Heart left ventricle (tissue), 13 donors: ENCODE data around the gene ALOXE3.

ENCODE experiments used
- CTCF ChIP-seq, 12 donors: fragments of 200-600 bp; sonication (generic) in 4 of 12; IDR thresholded peaks; one replicate each; pipeline versions ENCODE4 v1.5.0 to v1.8.0; 2018 to 2022; ENCODE audit warnings: antibody characterized with exemption in 12 of 12, mild to moderate bottlenecking in 5 of 12
- POLR2A ChIP-seq, 2 donors: fragments of 450-650 bp; IDR thresholded peaks; one replicate each; pipeline ENCODE4 v1.6.1; 2017; ENCODE audit warnings: antibody characterized with exemption in 2 of 2, mild to moderate bottlenecking in 2 of 2, moderate library complexity in 2 of 2
- donor health status: ischemic (EF 13 %, LVEDD 7.1; RV severe dilation, severe dysfunction).
- donor health status: DM: no; HTN: yes; CAD: no.
- donor health status: DM: no; HTN: no; CAD: no.
- donor health status: ischemic (EF 25% LVEDD 6.9; RV normal size, moderate dysfunction).
- donor health status: ischemic (EF 25% LVEDD 5.7; RV mildly dilated, moderate dysfunction).
- donor health status: ischemic (EF 35%, LVEDD 5.7; RV mildly dilated, moderate dysfunction).
- donor health status: nonischemic (EF 11% LVEDD 7.7; RV severe dilation, severe dysfunction).
- donor health status: DM: yes; HTN: yes; CAD: no.
- donor health status: PGD.
- donor health status: ischemic (EF 29% LVEDD 5.4; RV normal size, mild dysfunction).
- donor health status: nonischemic (EF 23%, LVEDD 6.1; RV moderate dilation, normal function).

GRCh38 chr17:8048736-8049135, 69.6 kb downstream of the ALOXE3 start:
- TF ChIP-seq CTCF (IDR thresholded peaks at IDR 0.05): no peak
- TF ChIP-seq POLR2A (IDR thresholded peaks at IDR 0.05): no peak
